Lower lobe of right lung (tissue), 2 donors: Measurements from ENCODE around the gene MCTP1. TPM values are rescaled to one million over a fixed set of nuclear protein-coding genes. Genes with fewer than 3 reads are reported as not detected.
"Not testable (repeated sequence)": the region's sequence is repeated elsewhere in the genome, so short reads cannot be mapped to it uniquely, and the experiment has no call there.

Source experiments
- ATAC-seq, 2 donors: fragments of 200-7000 bp; cut with Tn5 transposase; one replicate each; pipeline ENCODE4 v1.9.1; 2020 to 2022; ENCODE audit warnings: mild to moderate bottlenecking in 2 of 2, moderate library complexity in 2 of 2
- DNase-seq: peaks from one replicate; pipeline ENCODE4 v3.0.0-alpha.2; 2020
- H3K27ac ChIP-seq: fragments of 200-600 bp; one replicate; pipeline ENCODE4 v1.8.0; 2022
- H3K27me3 ChIP-seq: fragments of 200-600 bp; one replicate; pipeline ENCODE4 v1.8.0; 2022; ENCODE audit warnings: low read depth
- H3K36me3 ChIP-seq: fragments of 200-600 bp; one replicate; pipeline ENCODE4 v1.8.0; 2022; ENCODE audit warnings: mild to moderate bottlenecking
- H3K4me1 ChIP-seq: fragments of 200-600 bp; one replicate; pipeline ENCODE4 v1.8.0; 2022
- H3K4me3 ChIP-seq: fragments of 200-600 bp; one replicate; pipeline ENCODE4 v1.8.0; 2022; ENCODE audit warnings: mild to moderate bottlenecking
- H3K9me3 ChIP-seq: fragments of 200-600 bp; one replicate; pipeline ENCODE4 v1.8.0; 2022
- CTCF ChIP-seq: fragments of 200-600 bp; IDR thresholded peaks from one replicate; pipeline ENCODE4 v1.8.0; 2022; ENCODE audit warnings: antibody characterized with exemption, mild to moderate bottlenecking
- intact Hi-C: fragments of 100-400 bp; cut with DNase I; formaldehyde crosslinking; loops from one replicate; pipeline ENCODE4 v1.11.0; 2022
- total RNA-seq: library from RNA; stranded (reverse); fragmentation: NEBNext Ultra II Directional; extraction: Animal tissue kit (Norgen Biotek cat#: 25700); gene quantifications from one replicate; pipeline ENCODE4 v1.2.1, GENCODE V29; 2021
- donor health status: DM: no; HTN: yes; CAD: no; lungs with severe emphysema.

The MCTP1 gene
- total RNA-seq, 1 donor from 2014 or later, result 38.7 TPM

GRCh38 chr5:95007921-95008597 is 276.8 kb downstream of the MCTP1 start:
- H3K36me3 ChIP-seq, result no peaks in the 10 kb centered on the region
- H3K9me3 ChIP-seq, result peaks cover 12% of the 10 kb centered on the region
- no peaks in the 10 kb centered on the region for H3K27me3 ChIP-seq
- no peak overlapping the region for H3K27ac ChIP-seq
- intact Hi-C loops, result no loop called here
- TF ChIP-seq CTCF, result no peak
- H3K4me3 ChIP-seq, result no peak overlapping the region
- DNase-seq, result no peak
- ATAC-seq, result no peak
- H3K4me1 ChIP-seq, result no peaks in the 10 kb centered on the region

GRCh38 chr5:95005811-95006210 is 279.1 kb downstream of the MCTP1 start:
- TF ChIP-seq CTCF, result no peak
- intact Hi-C loops, result no loop called here
- Histone ChIP-seq H3K4me3 (no peak overlapping the region), H3K27ac (no peak overlapping the region), H3K9me3 (peaks cover 12% of the 10 kb centered on the region), H3K4me1 (no peaks in the 10 kb centered on the region), H3K36me3 (no peaks in the 10 kb centered on the region), H3K27me3 (no peaks in the 10 kb centered on the region)
- ATAC-seq (no peak), DNase-seq (no peak)

- Histone ChIP-seq H3K36me3 (no peaks in the 10 kb centered on the region), H3K4me3 (no peak overlapping the region), H3K9me3 (no peaks in the 10 kb centered on the region), H3K27me3 (no peaks in the 10 kb centered on the region), H3K27ac (no peak overlapping the region), H3K4me1 (no peaks in the 10 kb centered on the region)
- no peak for TF ChIP-seq CTCF
- no peak for DNase-seq
- no peak for ATAC-seq
- intact Hi-C loops, result no loop called here
These were observed 286.2 kb downstream of the MCTP1 start for GRCh38 chr5:94998670-94999069.

- H3K4me3 ChIP-seq, H3K36me3 ChIP-seq, H3K27me3 ChIP-seq, H3K9me3 ChIP-seq, intact Hi-C loops, ATAC-seq, DNase-seq, H3K4me1 ChIP-seq, H3K27ac ChIP-seq: not testable (repeated sequence)
These were observed 290.4 kb downstream of the MCTP1 start for GRCh38 chr5:94994537-94994936.

GRCh38 chr5:94993491-94993890 is 291.4 kb downstream of the MCTP1 start:
- no peak for ATAC-seq

More at GRCh38 chr5:94993491-94993890, 291.4 kb downstream of the MCTP1 start:
- Histone ChIP-seq H3K4me3 (no peak overlapping the region), H3K4me1 (no peaks in the 10 kb centered on the region), H3K27me3 (no peaks in the 10 kb centered on the region), H3K27ac (no peak overlapping the region), H3K36me3 (no peaks in the 10 kb centered on the region), H3K9me3 (no peaks in the 10 kb centered on the region)
- no peak for TF ChIP-seq CTCF
- DNase-seq, result no peak
- intact Hi-C loops, result no loop called here
